NB4 (cell line): ENCODE measurements around the gene IGFBP4.

Source experiments
- MYC ChIP-seq: IDR thresholded peaks from 2 replicates; pipeline ENCODE4 v1.6.1; 2011; ENCODE audit warnings: low read depth, low read length
- POLR2A ChIP-seq: IDR thresholded peaks from 2 replicates; pipeline ENCODE4 v1.6.1; 2011; ENCODE audit warnings: mild to moderate bottlenecking; ENCODE audit not compliant: insufficient read length; ENCODE audit errors: extremely low read depth
- TF ChIP-seq, protein P1 (sequence below): IDR thresholded peaks from one replicate; pipeline ENCODE4 v1.5.1; 2012; ENCODE audit warnings: low read depth, low read length
- TF ChIP-seq, protein P2 (sequence below): IDR thresholded peaks from 2 replicates; pipeline ENCODE4 v1.6.1; 2011; ENCODE audit warnings: low read depth, low read length

DNA sequence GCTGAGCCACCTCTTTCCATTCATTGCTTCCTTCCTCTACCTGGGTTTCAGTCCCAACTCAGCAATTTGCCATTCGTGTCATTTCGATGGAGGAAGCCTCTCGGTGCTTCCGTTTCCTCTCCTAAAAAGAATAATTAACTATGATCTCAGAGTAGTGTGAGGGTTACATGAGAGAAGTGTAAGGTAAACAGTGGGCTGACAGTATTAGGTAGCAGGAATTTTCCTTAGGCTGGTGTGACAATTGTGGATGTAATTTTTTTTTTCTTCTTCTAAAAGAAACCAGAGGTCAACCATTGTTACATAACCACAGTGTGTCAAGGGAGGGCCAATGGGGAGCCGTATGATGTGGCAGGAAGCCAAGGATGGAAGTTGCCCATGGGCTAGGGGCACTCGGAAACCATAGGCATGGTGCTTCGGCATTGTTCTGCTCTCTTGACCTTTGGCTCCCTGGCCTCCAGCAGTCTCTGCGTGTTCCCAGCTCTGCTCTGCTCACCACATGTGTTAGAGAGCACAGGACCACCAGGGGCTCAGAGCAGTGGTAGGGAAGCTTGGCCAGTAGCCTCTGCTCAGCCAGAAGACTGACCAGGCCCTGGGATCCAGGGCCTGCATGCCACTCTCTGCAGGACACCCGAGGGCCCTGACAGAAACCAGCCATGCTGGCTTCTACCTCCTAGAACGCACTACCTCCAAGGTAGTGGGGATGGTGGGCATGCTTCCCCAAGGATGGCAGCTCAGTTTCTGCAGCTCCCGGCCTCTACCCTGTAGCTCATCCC is 23.5 kb upstream of the IGFBP4 start:
- TF ChIP-seq, protein P1, sequence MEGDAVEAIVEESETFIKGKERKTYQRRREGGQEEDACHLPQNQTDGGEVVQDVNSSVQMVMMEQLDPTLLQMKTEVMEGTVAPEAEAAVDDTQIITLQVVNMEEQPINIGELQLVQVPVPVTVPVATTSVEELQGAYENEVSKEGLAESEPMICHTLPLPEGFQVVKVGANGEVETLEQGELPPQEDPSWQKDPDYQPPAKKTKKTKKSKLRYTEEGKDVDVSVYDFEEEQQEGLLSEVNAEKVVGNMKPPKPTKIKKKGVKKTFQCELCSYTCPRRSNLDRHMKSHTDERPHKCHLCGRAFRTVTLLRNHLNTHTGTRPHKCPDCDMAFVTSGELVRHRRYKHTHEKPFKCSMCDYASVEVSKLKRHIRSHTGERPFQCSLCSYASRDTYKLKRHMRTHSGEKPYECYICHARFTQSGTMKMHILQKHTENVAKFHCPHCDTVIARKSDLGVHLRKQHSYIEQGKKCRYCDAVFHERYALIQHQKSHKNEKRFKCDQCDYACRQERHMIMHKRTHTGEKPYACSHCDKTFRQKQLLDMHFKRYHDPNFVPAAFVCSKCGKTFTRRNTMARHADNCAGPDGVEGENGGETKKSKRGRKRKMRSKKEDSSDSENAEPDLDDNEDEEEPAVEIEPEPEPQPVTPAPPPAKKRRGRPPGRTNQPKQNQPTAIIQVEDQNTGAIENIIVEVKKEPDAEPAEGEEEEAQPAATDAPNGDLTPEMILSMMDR: no peak
- no peak for TF ChIP-seq POLR2A
- TF ChIP-seq, protein P2, sequence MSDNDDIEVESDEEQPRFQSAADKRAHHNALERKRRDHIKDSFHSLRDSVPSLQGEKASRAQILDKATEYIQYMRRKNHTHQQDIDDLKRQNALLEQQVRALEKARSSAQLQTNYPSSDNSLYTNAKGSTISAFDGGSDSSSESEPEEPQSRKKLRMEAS: no peak
- TF ChIP-seq MYC: no peak
